HepG2 (cell line): ENCODE results near the gene SMIM22. TPM values are rescaled to one million over a fixed set of nuclear protein-coding genes. Genes with fewer than 3 reads are reported as not detected.

Experiments
- CBX1 ChIP-seq: IDR thresholded peaks from one replicate; pipeline ENCODE4 v1.6.1; 2016; ENCODE audit warnings: antibody characterized with exemption, low read depth
- DNMT1 ChIP-seq: sonication (generic); formaldehyde crosslinking; IDR thresholded peaks from 2 replicates; pipeline ENCODE4 v1.5.1; 2020; ENCODE audit warnings: mild to moderate bottlenecking, missing genetic modification reagents
- DNMT3B ChIP-seq: conservative IDR thresholded peaks from 2 replicates; pipeline ENCODE4 v1.6.1; 2016; ENCODE audit warnings: missing biosample characterization, control low read depth
- ELF1 ChIP-seq: sonication (generic); formaldehyde crosslinking; IDR thresholded peaks from 2 replicates; pipeline ENCODE4 v1.4.0; 2020; ENCODE audit warnings: missing genetic modification reagents
- EZH2 ChIP-seq: conservative IDR thresholded peaks from 2 replicates; pipeline ENCODE4 v1.6.1; 2012; ENCODE audit warnings: mild to moderate bottlenecking, low read depth, low read length, moderate library complexity
- HDAC1 ChIP-seq: sonication (generic); formaldehyde crosslinking; IDR thresholded peaks from 2 replicates; pipeline ENCODE4 v1.5.1; 2020; ENCODE audit warnings: mild to moderate bottlenecking, missing genetic modification reagents
- HMG20A ChIP-seq: IDR thresholded peaks from 2 replicates; pipeline ENCODE4 v1.6.1; 2016; ENCODE audit warnings: borderline replicate concordance
- LCORL ChIP-seq, 2 experiments: fragments of 450-650 bp in 1 of 2; sonication (generic) in 1 of 2; formaldehyde crosslinking in 1 of 2; IDR thresholded peaks; 2 replicates each; pipeline versions ENCODE4 v1.5.0 to v1.6.1; 2017 to 2020; ENCODE audit warnings: antibody characterized with exemption in 1 of 2, missing genetic modification reagents in 1 of 2
- MXD1 ChIP-seq: sonication (generic); formaldehyde crosslinking; IDR thresholded peaks from 2 replicates; pipeline ENCODE4 v1.4.0; 2020; ENCODE audit warnings: mild to moderate bottlenecking, missing genetic modification reagents
- PHF8 ChIP-seq: sonication (generic); formaldehyde crosslinking; IDR thresholded peaks from 2 replicates; pipeline ENCODE4 v1.5.0; 2020; ENCODE audit warnings: missing genetic modification reagents
- SOX13 ChIP-seq, 3 experiments: fragments of 450-650 bp in 1 of 3; sonication (generic) in 1 of 3; formaldehyde crosslinking in 1 of 3; IDR thresholded peaks in 2 of 3; conservative IDR thresholded peaks in 1 of 3; 2 replicates each; pipeline versions ENCODE4 v1.5.0 to v1.6.1; 2016 to 2020; ENCODE audit warnings: antibody characterized with exemption in 1 of 3, mild to moderate bottlenecking in 1 of 3, missing compliant biosample characterization in 1 of 3, missing genetic modification reagents in 1 of 3, moderate library complexity in 1 of 3
- SRSF4 ChIP-seq: fragments of 200-400 bp; formaldehyde crosslinking; IDR thresholded peaks from one replicate; pipeline ENCODE4 v1.6.1; 2018; ENCODE audit warnings: mild to moderate bottlenecking, low read depth, low read length, moderate library complexity; ENCODE audit not compliant: poor library complexity, severe bottlenecking
- TSC22D2 ChIP-seq: sonication (generic); formaldehyde crosslinking; IDR thresholded peaks from 2 replicates; pipeline ENCODE4 v1.5.1; 2020; ENCODE audit warnings: missing genetic modification reagents, mild to moderate bottlenecking, borderline replicate concordance
- ZNF24 ChIP-seq: fragments of 450-650 bp; IDR thresholded peaks from 2 replicates; pipeline ENCODE4 v1.6.1; 2017; ENCODE audit warnings: antibody characterized with exemption, mild to moderate bottlenecking
- ZNF451 ChIP-seq: sonication (generic); formaldehyde crosslinking; IDR thresholded peaks from 2 replicates; pipeline ENCODE4 v1.5.0; 2020; ENCODE audit warnings: mild to moderate bottlenecking, missing genetic modification reagents
- ZNF562 ChIP-seq: sonication (generic); formaldehyde crosslinking; IDR thresholded peaks from 2 replicates; pipeline ENCODE4 v1.8.0; 2022; ENCODE audit warnings: missing genetic modification reagents, borderline replicate concordance
- ZNF776 ChIP-seq: sonication (generic); formaldehyde crosslinking; IDR thresholded peaks from 2 replicates; pipeline ENCODE4 v1.4.0; 2020; ENCODE audit warnings: mild to moderate bottlenecking, missing genetic modification reagents
- polyA plus RNA-seq, 8 experiments: library from polyadenylated mRNA; depleted of rRNA in 3 of 8; stranded (reverse) in 7 of 8; unstranded in 1 of 8; fragments of >200 nt; fragmentation: Illumina TruSeq in 4 of 8; extraction: Trizol in 4 of 8; gene quantifications; 2 replicates each; pipeline versions ENCODE4 v1.2.1 to v1.2.3, GENCODE V29; 2011 to 2016; ENCODE audit warnings: low read depth in 4 of 8, missing spikeins in 1 of 8, mixed read lengths in 1 of 8; ENCODE audit not compliant: insufficient read depth in 1 of 8
- total RNA-seq, 5 experiments: library from RNA; depleted of rRNA; stranded (reverse); fragments of >200 nt; fragmentation: Illumina TruSeq; extraction: Trizol; gene quantifications; 2 replicates each; pipeline ENCODE4 v1.2.3, GENCODE V29; 2016; ENCODE audit warnings: low read depth in 1 of 5
- TF ChIP-seq, protein P1 (sequence below): sonication (generic); formaldehyde crosslinking; IDR thresholded peaks from 2 replicates; pipeline ENCODE4 v1.4.0; 2020; ENCODE audit warnings: mild to moderate bottlenecking, missing genetic modification reagents, borderline replicate concordance
- TF ChIP-seq, protein P2 (sequence below): sonication (generic); formaldehyde crosslinking; IDR thresholded peaks from 2 replicates; pipeline ENCODE4 v1.8.0; 2022; ENCODE audit warnings: missing genetic modification reagents, mild to moderate bottlenecking, borderline replicate concordance
- TF ChIP-seq, protein P3 (sequence below): sonication (generic); formaldehyde crosslinking; IDR thresholded peaks from 2 replicates; pipeline ENCODE4 v1.9.0; 2021; ENCODE audit warnings: missing genetic modification reagents, mild to moderate bottlenecking, borderline replicate concordance

The SMIM22 gene
- total and polyA plus RNA-seq, 2 of the 13 experiments (the other 11 are each of a cell fraction or from before 2014, with no cell fraction given) = not detected

DNA sequence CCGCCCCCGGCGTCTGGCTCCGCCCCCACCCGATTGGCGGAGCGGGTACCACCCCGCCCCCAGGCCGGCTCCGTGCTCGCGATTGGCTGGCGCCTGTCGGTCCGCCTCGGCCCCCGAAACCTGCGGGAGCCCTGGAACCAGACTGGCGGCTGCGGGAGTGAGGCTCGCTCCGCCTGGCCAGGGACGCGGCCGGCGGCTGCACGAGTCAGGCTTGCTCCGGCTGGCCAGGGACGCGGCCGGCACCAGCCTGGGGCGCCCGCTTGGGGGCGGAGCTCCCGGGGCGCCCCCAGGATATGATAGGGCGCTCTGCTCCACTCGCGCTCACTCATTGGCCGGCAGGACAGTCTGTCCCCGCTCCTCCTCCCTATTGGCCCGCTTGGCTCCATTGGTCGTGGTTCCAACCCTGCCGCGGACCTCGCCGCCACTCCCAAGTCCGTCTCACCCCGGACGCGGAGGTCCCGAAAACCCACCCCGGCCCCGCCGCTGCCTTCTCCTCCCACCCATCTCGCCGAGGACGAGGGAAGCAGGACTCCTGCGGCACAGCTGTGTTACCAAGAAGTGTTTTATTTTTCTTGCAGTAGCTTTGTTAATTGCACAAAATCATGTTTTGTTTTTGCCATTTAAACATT is 7.6 kb downstream of the SMIM22 start (continued):
- TF ChIP-seq, protein P1, sequence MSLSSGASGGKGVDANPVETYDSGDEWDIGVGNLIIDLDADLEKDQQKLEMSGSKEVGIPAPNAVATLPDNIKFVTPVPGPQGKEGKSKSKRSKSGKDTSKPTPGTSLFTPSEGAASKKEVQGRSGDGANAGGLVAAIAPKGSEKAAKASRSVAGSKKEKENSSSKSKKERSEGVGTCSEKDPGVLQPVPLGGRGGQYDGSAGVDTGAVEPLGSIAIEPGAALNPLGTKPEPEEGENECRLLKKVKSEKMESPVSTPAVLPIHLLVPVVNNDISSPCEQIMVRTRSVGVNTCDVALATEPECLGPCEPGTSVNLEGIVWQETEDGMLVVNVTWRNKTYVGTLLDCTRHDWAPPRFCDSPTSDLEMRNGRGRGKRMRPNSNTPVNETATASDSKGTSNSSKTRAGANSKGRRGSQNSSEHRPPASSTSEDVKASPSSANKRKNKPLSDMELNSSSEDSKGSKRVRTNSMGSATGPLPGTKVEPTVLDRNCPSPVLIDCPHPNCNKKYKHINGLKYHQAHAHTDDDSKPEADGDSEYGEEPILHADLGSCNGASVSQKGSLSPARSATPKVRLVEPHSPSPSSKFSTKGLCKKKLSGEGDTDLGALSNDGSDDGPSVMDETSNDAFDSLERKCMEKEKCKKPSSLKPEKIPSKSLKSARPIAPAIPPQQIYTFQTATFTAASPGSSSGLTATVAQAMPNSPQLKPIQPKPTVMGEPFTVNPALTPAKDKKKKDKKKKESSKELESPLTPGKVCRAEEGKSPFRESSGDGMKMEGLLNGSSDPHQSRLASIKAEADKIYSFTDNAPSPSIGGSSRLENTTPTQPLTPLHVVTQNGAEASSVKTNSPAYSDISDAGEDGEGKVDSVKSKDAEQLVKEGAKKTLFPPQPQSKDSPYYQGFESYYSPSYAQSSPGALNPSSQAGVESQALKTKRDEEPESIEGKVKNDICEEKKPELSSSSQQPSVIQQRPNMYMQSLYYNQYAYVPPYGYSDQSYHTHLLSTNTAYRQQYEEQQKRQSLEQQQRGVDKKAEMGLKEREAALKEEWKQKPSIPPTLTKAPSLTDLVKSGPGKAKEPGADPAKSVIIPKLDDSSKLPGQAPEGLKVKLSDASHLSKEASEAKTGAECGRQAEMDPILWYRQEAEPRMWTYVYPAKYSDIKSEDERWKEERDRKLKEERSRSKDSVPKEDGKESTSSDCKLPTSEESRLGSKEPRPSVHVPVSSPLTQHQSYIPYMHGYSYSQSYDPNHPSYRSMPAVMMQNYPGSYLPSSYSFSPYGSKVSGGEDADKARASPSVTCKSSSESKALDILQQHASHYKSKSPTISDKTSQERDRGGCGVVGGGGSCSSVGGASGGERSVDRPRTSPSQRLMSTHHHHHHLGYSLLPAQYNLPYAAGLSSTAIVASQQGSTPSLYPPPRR (CRISPR knock-in tag) = no peak
- no peak for TF ChIP-seq EZH2
- no peak for TF ChIP-seq ZNF24
- no peak for TF ChIP-seq LCORL (IDR thresholded peaks at IDR 0.05)
- TF ChIP-seq LCORL (CRISPR knock-in tag; IDR thresholded peaks at IDR 0.05) = no peak
- TF ChIP-seq CBX1 = no peak
- no peak for TF ChIP-seq DNMT3B (CRISPR knock-in tag)
- TF ChIP-seq SRSF4 = no peak
- TF ChIP-seq ELF1 (CRISPR knock-in tag) = peak; percentile 42
- TF ChIP-seq, protein P2, sequence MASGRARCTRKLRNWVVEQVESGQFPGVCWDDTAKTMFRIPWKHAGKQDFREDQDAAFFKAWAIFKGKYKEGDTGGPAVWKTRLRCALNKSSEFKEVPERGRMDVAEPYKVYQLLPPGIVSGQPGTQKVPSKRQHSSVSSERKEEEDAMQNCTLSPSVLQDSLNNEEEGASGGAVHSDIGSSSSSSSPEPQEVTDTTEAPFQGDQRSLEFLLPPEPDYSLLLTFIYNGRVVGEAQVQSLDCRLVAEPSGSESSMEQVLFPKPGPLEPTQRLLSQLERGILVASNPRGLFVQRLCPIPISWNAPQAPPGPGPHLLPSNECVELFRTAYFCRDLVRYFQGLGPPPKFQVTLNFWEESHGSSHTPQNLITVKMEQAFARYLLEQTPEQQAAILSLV = no peak
- TF ChIP-seq PHF8 (CRISPR knock-in tag) = peak; percentile 27; the same call in 1 of the 2 replicates
- TF ChIP-seq ZNF562 (CRISPR knock-in tag) = no peak
- no peak for TF ChIP-seq SOX13 (IDR thresholded peaks at IDR 0.05)
- TF ChIP-seq SOX13 (CRISPR knock-in tag; conservative IDR thresholded peaks at IDR 0.05 in 1 of 2, IDR thresholded peaks at IDR 0.05 in 1 of 2) = no peak; a peak in 1 of 4 replicates
- no peak for TF ChIP-seq TSC22D2 (CRISPR knock-in tag)
- no peak for TF ChIP-seq HDAC1 (CRISPR knock-in tag)
- TF ChIP-seq DNMT1 (CRISPR knock-in tag) = no peak
- TF ChIP-seq MXD1 (CRISPR knock-in tag) = no peak
- no peak for TF ChIP-seq HMG20A (CRISPR knock-in tag)
- TF ChIP-seq ZNF776 = no peak; the same call in 1 of the 2 replicates
- TF ChIP-seq, protein P3, sequence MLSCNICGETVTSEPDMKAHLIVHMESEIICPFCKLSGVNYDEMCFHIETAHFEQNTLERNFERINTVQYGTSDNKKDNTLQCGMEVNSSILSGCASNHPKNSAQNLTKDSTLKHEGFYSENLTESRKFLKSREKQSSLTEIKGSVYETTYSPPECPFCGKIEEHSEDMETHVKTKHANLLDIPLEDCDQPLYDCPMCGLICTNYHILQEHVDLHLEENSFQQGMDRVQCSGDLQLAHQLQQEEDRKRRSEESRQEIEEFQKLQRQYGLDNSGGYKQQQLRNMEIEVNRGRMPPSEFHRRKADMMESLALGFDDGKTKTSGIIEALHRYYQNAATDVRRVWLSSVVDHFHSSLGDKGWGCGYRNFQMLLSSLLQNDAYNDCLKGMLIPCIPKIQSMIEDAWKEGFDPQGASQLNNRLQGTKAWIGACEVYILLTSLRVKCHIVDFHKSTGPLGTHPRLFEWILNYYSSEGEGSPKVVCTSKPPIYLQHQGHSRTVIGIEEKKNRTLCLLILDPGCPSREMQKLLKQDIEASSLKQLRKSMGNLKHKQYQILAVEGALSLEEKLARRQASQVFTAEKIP (CRISPR knock-in tag) = no peak
- no peak for TF ChIP-seq ZNF451 (CRISPR knock-in tag)
